Stimulated activated CD4-positive, alpha-beta T cell treated with anti-CD3 and anti-CD28 coated beads, Interleukin-2, amount 100 ng/mL, for 48 hours (primary cell): ENCODE measurements around the gene CIDEB.

Source experiments
- DNase-seq, 2 donors: peaks; one replicate each; pipeline ENCODE4 v3.0.0-alpha.2; 2020

The CIDEB gene

GRCh38 chr14:24312736-24313507 is 5.1 kb upstream of the CIDEB start:
- no peak for DNase-seq

GRCh38 chr14:24311837-24312615 is 4.2 kb upstream of the CIDEB start:
- DNase-seq, result no peak

- DNase-seq, result peak; percentile 48 to 59
These were observed 3.1 kb upstream of the CIDEB start, which contains the start of gene LTB4R for GRCh38 chr14:24310646-24311604. Gene LTB4R (plus strand): TSS chr14:24311502. CDS start chr14:24315652, 4,150 bp downstream.

- DNase-seq, result no peak
These were observed 2.5 kb upstream of the CIDEB start for GRCh38 chr14:24310265-24310645.

- DNase-seq, result no peak
These were observed 1.9 kb upstream of the CIDEB start, which contains the start of gene LTB4R2 for GRCh38 chr14:24309538-24310264. Gene LTB4R2 (plus strand): TSS chr14:24310140. CDS start chr14:24310665, 525 bp downstream.

GRCh38 chr14:24308342-24309124 is 756 bp upstream of the CIDEB start:
- no peak for DNase-seq

- no peak for DNase-seq
These were observed 612 bp downstream of the CIDEB start for GRCh38 chr14:24307156-24307574.

- DNase-seq, result no peak
These were observed 3.8 kb downstream of the CIDEB start for GRCh38 chr14:24304019-24304387.

- no peak for DNase-seq
These were observed 7.3 kb downstream of the CIDEB start for GRCh38 chr14:24300326-24300980.

- DNase-seq, result peak; percentile 94 to 96
These were observed 8.3 kb downstream of the CIDEB start, which contains the start of the genes DHRS1 and NOP9 for GRCh38 chr14:24299255-24300191. Gene DHRS1 (minus strand): TSS chr14:24299780. CDS start chr14:24299106, 674 bp downstream. Gene NOP9 (plus strand): TSS chr14:24299850. CDS start chr14:24299955, 105 bp downstream.

- no peak for DNase-seq
These were observed 8.9 kb downstream of the CIDEB start for GRCh38 chr14:24298892-24299254.

- no peak for DNase-seq
These were observed 10.4 kb downstream of the CIDEB start for GRCh38 chr14:24297190-24297964.

- DNase-seq, result peak; percentile 61 to 62
These were observed 11.2 kb downstream of the CIDEB start for GRCh38 chr14:24296341-24297157.

- DNase-seq, result no peak
These were observed 14.3 kb downstream of the CIDEB start for GRCh38 chr14:24293525-24293924.

GRCh38 chr14:24292118-24292807 is 15.5 kb downstream of the CIDEB start:
- DNase-seq, result no peak

- DNase-seq, result no peak
These were observed 16.2 kb downstream of the CIDEB start for GRCh38 chr14:24291446-24292117.
